Measurements from ENCODE around the gene ADAMTS1. TPM values are rescaled to one million over a fixed set of nuclear protein-coding genes. Genes with fewer than 3 reads are reported as not detected.

The ADAMTS1 gene
- total and polyA plus RNA-seq, 8 donors: 54.2 to 147 (median 96.9) TPM

DNA sequence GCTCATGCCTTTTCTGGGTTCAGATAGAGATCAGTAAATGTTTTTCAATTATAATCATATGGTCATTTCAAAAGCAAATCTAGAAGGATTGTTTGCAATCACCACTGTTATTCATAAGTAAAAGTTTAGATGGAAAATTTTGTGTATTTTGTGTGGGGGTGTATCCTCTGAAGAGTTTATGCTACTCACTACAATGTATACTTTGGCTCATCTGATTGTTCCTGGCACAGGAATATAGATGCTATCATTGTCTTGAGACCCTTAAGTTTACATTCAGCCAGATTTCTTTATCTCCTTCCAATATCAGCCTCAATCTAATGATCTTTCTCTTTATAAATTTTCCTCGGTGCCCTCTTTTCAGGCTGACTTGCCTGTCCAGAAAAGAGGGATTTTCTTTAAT is 33.0 kb downstream of the ADAMTS1 start:
- no peaks in the 10 kb centered on the region for H3K27me3 ChIP-seq
- no peak overlapping the region for H3K27ac ChIP-seq
- DNase-seq: no peak
- intact Hi-C loops (cut with DNase I): no loop called here
- no peak for ATAC-seq
- no peaks in the 10 kb centered on the region for H3K36me3 ChIP-seq
- no peak for TF ChIP-seq CTCF (IDR thresholded peaks at IDR 0.05)
- H3K9me3 ChIP-seq: no peaks in the 10 kb centered on the region
- no peaks in the 10 kb centered on the region for H3K4me1 ChIP-seq
- H3K4me3 ChIP-seq: no peak overlapping the region

DNA sequence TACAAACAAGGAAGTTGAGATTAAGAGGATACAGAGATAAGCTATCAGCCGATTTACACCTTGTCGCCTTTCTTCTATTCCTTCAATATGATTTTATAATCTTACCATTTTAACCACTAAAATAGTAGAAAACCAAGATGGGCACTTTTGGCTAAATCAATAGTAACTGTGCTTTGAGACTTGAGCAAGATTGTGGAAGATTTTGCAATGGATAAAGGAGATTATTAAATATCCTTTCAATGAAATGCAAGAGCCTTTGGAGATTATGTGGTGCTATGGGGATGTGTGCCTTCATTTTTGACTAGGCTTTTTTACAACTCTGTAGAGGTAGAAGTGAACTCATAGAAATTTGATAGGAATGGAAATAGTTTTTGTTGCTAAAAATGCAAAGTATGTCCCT is 33.7 kb downstream of the ADAMTS1 start:
- no peaks in the 10 kb centered on the region for H3K4me1 ChIP-seq
- no peaks in the 10 kb centered on the region for H3K27me3 ChIP-seq
- H3K36me3 ChIP-seq: no peaks in the 10 kb centered on the region
- no peaks in the 10 kb centered on the region for H3K9me3 ChIP-seq
- no peak overlapping the region for H3K4me3 ChIP-seq
- no peak for DNase-seq
- TF ChIP-seq CTCF (IDR thresholded peaks at IDR 0.05): no peak
- H3K27ac ChIP-seq: no peak overlapping the region
- intact Hi-C loops (cut with DNase I): no loop called here
- no peak for ATAC-seq

- intact Hi-C loops (cut with DNase I): no loop called here
- ATAC-seq: no peak
- H3K9me3 ChIP-seq: no peaks in the 10 kb centered on the region
- H3K36me3 ChIP-seq: no peaks in the 10 kb centered on the region
- H3K27ac ChIP-seq: no peak overlapping the region
- H3K27me3 ChIP-seq: no peaks in the 10 kb centered on the region
- no peak for DNase-seq
- H3K4me1 ChIP-seq: no peaks in the 10 kb centered on the region
- TF ChIP-seq CTCF (IDR thresholded peaks at IDR 0.05): no peak
- H3K4me3 ChIP-seq: no peak overlapping the region
These were observed 34.4 kb downstream of the ADAMTS1 start for GRCh38 chr21:26810676-26811415.

DNA sequence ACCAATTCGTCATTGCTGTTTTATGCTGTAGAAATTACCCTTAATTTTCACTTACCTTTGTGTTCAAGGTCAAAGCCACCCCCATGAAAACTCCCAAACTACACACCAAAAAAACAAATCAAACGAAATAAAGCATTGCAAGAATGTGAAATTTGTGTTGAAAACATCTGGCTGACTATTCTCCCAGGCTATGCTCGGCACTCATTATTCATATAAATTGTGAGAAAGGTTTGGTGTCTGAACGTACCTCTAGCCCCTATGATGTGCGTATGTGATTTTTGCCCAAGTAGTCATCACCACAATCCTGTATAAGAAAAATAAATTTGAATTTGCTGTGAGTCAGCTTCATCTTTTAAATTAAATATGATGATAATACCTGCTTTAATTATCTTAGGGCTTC is 34.9 kb downstream of the ADAMTS1 start:
- intact Hi-C loops (cut with DNase I): no loop called here
- TF ChIP-seq CTCF (IDR thresholded peaks at IDR 0.05): no peak
- Histone ChIP-seq H3K4me1 (no peaks in the 10 kb centered on the region), H3K27ac (no peak overlapping the region), H3K9me3 (no peaks in the 10 kb centered on the region), H3K36me3 (no peaks in the 10 kb centered on the region), H3K4me3 (no peak overlapping the region), H3K27me3 (no peaks in the 10 kb centered on the region)
- DNase-seq (no peak), ATAC-seq (no peak)

DNA sequence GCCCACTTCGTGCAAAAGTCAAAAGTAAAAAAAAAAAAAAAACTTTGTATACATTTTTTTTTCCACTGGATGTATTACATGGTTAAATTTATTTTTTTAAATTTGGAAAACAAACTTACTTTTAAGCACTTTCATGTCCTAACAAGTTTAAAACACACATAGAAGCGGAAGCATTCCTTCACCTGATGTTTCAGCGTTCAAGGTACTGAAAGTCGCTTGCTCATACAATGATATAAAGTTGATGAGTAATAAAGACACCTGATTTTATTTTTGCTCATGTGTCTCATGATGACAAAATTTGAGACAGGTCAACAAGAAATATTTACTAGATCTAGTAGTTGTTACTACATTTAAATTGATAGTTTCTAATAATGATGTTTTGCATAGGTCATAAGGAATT is 35.5 kb downstream of the ADAMTS1 start:
- H3K4me3 ChIP-seq: no peak overlapping the region
- no peak for TF ChIP-seq CTCF (IDR thresholded peaks at IDR 0.05)
- H3K4me1 ChIP-seq: no peaks in the 10 kb centered on the region
- no peak for DNase-seq
- no peak for ATAC-seq
- intact Hi-C loops (cut with DNase I): no loop called here
- H3K27ac ChIP-seq: no peak overlapping the region
- no peaks in the 10 kb centered on the region for H3K36me3 ChIP-seq
- H3K27me3 ChIP-seq: no peaks in the 10 kb centered on the region
- H3K9me3 ChIP-seq: no peaks in the 10 kb centered on the region

Data from left lung (tissue), 10 donors.